HG03025 (cell line): ENCODE data around the gene XXYLT1.

Experiments used
- ATAC-seq: cut with Tn5 transposase; IDR thresholded peaks from one replicate; pipeline ENCODE4 v1.9.1; 2021; ENCODE audit warnings: mild to moderate bottlenecking, moderate library complexity; ENCODE audit not compliant: unreplicated experiment, low FRiP score

XXYLT1 gene

DNA sequence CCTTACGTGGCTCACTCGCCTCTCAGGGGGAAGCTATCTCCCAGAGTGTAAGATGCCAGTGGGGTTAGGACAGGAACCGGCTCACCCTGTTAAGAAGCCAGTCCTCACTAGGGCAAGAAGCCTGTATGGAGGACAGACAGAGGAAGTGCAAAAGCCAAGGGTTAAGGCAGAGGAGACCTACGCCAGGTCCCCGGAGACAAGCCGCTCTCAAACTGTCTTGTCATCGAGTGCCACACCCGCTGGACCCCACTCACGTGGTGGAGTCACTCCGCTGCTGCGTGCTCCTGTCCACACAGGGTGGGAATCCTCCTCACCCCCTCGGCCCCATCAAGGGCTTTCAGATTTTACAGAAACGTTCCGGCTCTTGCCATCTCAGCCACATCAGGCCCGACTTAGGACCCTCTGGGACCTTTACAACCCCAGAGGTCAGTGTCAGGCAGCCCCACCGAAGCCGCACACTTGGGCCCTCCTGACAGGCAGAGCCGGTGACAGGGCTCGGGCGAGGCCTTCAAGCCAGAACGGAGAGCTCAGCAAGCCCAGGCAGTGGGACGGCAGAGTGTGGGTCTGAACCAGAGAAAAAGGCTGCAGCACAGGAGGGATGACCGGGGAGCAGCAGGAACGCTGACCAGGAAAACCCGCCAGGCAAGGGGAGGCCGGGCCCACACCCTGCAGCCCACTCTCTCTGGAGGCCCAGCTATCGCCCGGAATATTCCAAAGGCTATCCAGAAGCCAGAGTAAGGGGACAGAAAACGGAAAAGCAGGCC, 61.7 kb downstream of the XXYLT1 start:
- ATAC-seq, result no peak

DNA sequence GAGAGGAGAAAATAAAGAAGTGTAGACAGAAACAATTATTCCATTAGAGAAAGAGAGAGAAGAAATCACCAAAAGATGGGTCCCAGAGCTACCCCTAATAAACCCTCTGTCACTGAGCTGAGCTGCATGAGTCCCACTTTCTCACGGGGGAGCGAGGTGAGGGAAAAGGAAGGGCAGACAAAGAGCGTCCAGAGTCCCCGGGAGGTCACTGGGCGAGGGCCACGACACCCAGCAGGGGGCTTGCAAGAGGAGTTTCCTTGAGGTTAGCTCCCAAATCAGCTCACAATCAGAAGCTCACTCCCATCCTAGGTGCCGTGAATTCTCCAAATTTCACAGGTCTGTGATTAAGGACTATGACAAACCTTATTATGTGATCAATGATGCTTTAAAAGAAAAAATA, 62.3 kb downstream of the XXYLT1 start:
- ATAC-seq, result no peak

DNA sequence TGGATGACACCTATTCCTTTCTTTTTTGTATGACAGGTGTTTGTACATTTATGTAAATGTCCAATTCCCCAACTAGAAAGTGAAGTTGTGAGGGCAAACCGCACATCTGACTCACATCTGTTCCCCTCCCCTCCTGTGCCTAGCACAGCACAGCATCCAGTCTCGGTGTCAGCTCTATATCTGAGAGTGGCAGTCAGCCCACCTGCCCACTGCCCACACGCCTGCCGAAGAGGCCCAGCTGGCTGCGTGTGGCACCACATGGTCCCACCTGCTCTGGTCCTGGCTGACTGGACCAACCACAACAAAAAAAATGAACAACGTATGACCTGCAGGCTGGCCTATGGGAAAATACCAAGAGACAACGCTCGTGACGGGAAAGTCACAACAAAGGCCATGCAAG, 62.8 kb downstream of the XXYLT1 start:
- ATAC-seq, result peak; percentile 80

DNA sequence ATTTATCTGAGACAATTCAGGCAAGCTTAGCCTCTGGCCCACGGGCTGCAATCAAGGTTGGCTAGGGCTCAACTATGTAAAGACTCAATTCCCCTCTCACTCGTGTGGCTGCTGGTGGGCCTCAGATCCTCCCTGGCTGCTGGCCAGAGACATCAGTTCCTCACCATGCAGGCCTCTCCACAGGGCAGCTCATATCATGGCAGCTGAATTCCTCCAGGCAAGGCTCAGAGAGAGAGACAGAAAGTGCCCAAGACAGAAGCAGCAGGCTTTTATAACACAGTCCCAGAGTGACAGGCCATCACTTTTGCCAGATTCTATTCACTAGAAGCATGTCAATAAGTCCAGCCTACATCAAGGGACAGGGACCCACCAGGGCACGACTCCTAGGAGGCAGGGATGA, 63.2 kb downstream of the XXYLT1 start:
- peak; percentile 17 for ATAC-seq

DNA sequence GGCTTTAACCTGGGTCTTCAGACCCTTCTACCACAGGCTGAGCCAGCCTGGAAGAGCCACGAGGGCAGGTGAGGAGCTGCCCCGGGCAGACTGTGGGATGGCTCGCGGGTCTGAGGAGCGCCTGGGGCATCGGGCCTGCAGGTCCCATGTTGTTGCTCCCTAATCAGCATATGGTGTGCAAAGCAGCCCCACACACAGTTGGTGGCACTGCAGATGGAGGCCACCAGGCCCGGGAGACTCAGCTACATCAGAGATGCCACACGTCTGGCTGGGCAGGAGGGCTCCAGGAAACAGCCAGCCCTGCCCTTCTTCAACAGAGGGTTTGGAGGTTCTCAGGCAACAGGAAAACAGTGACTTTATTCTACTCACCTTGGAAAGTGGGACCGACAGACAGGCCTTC, 63.9 kb downstream of the XXYLT1 start:
- no peak for ATAC-seq

DNA sequence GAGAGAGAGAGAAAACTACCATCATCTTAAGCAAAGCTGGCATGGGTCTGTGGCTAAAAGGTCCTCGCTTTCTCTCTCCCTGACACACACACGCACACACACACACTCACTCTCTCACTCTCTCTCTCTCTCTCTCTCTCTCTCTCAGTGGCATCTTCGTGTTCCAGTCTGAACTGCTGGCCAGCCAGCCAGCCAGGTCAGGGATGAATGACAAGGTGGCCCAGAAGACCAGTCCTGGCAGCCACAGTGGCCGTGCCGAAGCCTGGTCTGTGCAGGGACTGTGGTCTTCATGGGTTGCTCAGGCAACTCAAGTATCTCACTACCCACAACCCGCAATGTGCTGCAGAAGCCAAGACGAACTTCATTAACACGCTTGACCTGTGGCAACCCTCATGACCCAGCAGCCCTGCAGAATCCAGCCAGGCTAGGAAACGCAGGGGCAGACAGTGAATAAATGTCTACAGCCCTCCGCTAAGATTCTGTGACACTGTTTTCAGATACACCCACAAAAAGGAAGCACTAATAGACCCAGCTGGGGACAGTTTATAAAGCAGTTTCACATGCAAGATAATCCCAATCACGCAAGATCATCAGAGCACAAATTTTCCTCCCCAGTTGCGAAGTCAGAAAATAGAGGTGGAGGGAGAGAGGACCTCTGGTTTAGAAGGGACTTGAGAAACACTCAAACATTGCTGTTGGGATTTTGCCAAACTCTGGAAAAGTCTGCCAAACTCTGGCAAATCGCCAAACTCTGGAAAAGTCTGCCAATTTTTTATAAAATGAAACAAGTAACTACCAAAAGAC, 66.4 kb downstream of the XXYLT1 start:
- ATAC-seq, result no peak

DNA sequence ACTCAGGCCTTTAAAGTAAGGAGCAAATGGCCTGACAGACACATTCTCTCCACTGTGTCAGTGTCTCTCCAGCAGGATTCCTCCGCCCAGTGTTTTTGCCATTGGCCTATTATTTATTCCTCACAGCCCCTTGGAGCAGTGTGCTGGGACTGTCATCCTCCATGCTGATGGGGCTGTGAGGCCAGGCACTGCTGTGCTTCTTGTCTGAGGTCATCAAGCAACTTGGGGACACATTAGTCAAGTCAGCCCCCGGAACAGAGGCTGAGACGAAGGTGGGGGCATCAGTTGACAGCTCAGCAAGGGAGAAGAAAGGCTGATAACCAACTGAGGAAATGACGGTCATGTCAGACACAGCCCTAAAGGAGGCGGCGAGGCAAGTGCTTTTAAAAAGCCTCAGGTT, 67.4 kb downstream of the XXYLT1 start:
- ATAC-seq, result no peak

DNA sequence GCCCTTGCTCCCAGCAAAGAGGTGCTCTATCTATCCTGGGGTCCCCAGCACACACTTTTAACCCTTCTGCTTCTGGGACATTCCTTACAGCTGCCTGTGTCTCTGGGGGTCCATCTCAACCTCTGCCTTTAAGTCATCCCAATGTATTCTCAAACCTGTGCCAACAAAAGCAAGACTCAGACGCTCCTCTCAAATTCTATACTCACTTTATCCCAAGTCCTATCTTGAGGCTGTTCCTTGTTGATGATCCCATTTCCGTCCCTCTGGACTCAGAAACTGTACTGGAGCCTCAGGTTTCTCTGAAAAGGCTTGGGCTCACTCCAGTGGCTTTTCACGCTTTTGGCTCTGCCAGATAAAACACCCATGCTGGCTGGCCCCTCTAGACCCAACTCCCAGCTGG, 69.7 kb downstream of the XXYLT1 start:
- ATAC-seq, result no peak

DNA sequence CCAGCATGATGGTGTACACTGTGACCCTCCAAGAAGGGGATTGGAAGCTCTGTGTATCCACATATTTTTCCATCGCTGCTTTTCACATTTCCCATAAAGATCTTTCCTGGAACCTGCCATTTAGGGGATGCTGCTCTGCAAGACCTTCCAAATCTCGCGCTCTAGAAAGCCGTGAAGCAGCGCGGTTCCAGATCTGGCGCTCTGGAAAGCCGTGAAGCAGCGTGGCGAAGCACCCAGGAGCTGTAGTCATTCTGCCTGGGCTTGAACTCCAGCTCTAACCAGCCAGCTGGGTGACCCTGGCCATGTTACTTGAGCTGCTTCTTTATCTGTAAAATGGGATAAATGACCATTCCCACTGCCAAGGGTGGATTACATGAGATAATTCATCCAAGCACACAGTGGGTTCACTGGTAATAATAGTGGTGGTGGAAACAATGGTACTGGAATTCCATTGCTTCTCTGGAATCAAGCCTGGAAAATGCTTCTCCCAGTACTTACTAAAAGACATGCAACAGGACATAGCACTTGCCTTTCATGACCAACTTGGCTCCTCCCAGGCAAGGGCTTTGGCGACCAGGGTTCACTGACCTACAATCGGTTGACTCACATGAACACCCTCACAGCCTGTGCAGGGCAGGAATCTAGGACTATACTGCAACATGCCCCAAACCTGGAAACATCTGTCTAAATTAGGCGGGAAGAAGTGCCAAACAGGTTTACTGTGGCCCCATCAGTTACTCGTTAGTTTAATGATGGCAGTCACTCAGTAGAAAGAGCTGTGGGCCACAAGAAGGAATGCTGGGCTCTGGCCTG, 70.7 kb downstream of the XXYLT1 start:
- ATAC-seq, result no peak

DNA sequence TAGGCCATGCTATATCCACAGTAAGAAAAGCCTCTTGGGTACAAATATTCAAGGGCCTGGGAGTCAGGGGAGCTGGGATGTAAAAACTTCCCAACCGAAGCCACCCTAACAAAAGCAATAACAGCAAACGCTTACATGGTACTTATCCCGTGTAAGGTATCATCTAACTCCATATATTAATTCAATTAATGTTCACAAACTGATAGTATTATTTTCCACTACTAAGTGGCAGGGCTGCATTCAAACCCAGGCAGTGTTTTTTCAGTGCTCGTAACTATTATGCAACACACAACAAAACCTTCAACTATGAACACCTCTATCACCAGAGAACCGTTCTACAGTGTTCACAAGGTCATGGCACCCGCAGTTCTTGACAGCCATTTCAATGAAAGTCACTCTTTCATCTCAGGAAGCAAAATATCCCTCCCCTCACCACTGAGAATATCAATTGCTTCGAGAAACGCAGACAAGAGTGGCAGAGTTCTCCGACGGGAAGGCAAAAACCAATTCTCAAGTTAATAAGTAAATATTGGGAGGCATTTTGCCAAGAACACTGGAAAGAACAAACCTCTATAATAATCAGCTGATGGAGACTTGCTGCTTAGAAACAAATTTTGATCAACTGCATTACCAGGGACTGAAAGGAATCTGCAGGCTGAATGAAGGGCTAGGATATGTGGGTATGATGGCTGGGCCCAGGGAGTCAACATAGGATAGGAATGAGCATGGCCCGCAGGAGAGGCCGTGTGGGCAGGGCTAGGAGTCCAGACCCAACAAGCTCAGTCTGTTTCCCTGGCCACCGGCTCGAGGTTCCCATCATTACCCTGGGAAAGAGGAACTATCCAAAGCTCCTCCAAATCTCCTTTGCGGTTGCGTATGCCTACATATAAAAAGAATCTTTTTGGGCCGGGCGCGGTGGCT, 72.3 kb downstream of the XXYLT1 start:
- ATAC-seq, result no peak

DNA sequence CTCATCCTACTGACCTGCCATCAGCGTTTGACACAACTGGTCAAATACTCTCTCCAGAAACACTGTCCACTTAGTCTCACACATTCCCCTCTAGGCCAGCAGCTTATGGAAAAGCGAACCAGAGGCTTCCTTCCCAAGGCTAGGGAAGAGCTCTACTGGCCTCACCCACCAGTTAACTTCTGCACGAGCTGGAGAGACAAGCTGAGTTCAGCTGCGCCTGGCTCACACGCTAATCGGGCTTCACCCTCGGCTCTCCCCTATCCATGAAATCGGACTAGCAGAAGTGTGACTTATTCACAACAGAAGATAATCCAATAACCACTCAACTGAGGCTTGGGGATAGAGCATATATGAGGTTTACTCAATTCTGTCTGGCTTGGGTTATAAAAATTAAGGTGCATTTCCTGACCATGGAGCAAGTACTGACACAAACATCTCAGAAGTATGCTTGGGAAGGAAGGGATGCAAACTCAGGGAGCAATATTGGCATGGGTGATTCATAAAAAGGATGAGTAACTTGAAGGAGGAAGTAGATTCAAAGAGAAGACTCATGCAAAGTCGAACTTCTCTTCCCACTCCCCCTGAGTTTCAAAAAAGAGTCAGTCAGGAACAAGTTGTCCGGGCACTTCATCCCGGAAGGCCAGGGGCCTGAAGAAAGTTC, 73.1 kb downstream of the XXYLT1 start:
- no peak for ATAC-seq

DNA sequence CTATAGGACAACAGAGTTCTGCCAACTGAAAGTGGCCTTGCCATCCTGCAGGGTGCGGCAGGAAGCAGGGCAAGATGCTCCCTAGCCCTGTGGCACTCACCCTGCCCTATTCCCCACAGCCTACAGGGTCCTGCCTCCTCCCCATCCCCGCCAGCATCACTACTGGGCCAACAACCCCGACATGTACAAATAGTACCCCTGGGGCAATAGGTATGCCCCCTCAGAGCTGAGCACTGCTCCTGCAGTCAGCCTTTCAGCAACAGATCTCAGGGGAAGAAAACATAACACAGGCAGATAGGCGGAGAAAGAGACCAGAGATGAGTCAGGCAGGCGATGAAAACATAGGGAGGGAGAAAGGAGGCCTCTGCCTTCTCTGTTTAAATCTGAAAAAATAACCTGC, 74.7 kb downstream of the XXYLT1 start:
- no peak for ATAC-seq

DNA sequence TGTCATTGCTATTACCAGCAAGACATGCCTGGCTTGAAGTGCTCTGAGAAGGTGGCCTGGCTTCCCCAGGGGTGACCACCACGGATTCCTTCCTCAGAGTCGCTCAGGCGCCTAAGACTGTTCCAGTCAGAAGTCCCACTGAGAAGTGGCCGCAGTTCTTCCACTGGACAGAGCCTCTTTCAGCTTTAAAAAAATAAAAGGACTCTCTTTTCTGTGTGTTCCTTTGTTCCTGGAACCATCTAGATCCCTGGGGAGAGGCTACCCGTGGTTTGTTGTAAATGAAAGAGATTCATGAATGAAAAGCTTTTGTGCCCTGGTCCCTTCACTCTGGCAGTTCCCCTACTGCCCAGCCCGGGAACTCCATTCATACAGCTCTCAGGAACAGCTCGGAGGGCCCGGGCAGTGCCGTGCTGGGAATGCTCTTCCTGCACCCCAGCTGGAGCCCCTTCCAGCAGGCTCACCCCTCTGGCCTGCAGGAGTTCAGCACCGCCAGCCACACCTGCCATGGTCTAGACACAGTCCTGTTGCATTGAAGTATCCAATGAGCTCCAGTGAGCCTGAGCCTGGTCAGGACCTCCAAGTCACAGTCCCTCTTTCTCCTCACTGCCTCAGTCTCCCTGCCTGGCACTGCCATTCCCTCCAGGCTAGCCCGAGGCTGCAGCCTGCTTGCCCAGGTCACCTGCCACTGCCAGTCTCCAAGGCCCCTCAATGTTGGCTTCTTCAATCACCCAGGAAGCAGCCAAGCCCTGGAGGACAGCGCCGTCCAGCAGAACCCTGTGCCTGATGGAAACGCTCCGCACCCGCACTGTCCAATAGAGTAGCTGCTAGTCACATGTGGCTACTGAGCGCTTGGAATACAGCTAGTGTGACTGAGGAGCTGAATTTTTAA, 75.4 kb downstream of the XXYLT1 start:
- ATAC-seq, result no peak

DNA sequence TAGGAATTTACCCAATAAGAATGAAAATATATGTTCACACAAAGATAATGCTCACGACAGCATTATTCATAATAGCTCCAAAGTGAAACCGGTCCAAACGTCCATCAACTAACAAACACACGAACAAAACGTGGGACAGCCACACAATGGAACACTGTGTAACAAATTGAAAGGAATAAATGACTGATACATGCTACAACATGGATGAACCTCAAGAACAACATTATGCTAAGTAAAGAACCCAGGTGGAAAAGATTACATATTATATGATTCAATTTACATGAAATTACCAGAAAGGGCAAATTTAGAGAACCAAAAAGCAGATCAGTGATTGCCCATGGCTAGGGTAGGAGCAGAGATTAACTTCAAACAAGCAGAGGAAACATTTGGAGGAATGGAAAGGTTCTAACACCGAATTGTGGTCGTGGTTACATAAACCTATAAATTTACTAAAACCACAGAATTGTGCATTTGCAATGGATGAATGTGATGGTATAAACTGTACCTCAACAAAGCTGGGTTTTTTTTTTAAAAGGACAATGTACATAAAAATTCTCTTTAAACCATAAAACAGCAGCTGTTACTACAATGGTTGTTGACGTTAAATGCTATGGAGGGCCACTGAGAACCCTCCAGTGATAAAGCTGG, 76.3 kb downstream of the XXYLT1 start:
- no peak for ATAC-seq

DNA sequence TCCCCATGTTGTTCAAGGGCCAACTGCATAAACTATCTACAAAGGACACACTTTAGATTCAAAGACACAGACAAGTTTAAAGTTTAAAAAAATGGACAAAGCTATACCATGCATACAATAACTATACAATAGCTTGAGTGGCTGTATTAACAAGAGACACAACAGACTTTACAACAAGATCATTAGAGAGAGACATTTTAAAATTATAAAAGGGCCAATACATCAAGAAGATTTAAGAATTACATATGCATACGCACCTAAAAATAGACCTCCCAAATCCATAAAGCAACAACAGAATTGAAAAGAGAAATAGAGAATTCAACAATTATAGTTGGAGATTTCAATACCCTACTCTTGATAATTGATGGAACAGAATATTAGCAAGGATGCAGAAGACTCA, 79.4 kb downstream of the XXYLT1 start:
- no peak for ATAC-seq

DNA sequence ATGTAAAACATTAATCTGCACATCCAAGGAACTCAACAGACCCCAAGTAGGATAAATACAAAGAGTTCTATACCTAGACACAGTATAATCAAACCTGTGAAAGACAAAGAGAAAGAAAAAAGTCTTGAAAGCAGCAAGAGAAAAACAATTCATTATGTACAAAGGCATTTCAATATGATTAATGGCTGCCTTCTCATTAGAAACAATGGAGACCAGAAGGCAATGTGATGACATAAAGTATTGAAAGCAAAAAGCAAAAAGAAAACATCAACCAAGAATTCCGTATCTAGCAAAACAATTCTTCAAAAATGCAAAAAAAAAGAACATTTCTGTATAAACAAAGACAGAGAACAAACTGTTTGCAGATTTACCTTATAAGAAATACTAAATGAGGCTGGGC, 81.1 kb downstream of the XXYLT1 start:
- no peak for ATAC-seq

DNA sequence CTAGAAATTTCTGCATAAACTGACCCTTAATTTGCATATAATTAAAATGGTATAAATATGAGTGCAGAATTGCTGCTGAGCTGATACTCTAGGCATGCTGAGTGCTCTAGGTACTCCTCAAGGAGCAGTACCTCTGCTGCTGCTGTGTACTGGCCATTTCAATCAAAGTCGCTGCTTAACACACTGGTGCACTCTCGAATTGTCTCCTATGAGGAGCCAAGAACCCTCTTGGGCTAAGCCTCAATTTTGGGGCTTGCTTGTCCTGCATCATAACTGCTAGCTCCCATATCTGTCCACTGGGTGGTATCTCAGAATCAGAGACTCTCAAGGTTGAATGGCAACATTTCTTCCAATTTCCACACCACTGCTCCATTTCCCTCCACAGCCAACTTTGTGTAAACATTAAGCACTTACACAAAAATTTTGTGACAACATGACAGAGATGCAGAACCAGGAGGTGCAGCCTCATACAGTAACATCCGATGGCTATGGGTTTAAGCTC, 82.5 kb downstream of the XXYLT1 start:
- ATAC-seq, result no peak
